Transverse colon (tissue), 3 donors: ENCODE measurements around the gene ACAN.

Experiments
- CTCF ChIP-seq, 5 experiments: fragments of 200-600 bp in 3 of 5; fragments of 450-650 bp in 2 of 5; sonication (generic) in 3 of 5; IDR thresholded peaks; 1 replicate in 2 of 5; 2 replicates in 3 of 5; pipeline ENCODE4 v1.5.1; 2016 to 2017; ENCODE audit warnings: antibody characterized with exemption in 5 of 5, inconsistent platforms in 3 of 5, mild to moderate bottlenecking in 2 of 5, moderate library complexity in 1 of 5
- EP300 ChIP-seq: sonication (generic); formaldehyde crosslinking; IDR thresholded peaks from one replicate; pipeline ENCODE4 v1.6.1; 2017; ENCODE audit warnings: antibody characterized with exemption, low read depth

- no peak for TF ChIP-seq CTCF (IDR thresholded peaks at IDR 0.05)
- no peak for TF ChIP-seq EP300
Observed at GRCh38 chr15:88859550-88859949, 56.3 kb downstream of the ACAN start.
